GM19452 (cell line): ENCODE data around the gene CBR1.
"Not testable (repeated sequence)": the region's sequence is repeated elsewhere in the genome, so short reads cannot be mapped to it uniquely, and the experiment has no call there.

Experiments used
- ATAC-seq: cut with Tn5 transposase; IDR thresholded peaks from one replicate; pipeline ENCODE4 v1.9.1; 2021; ENCODE audit not compliant: unreplicated experiment

The CBR1 gene

GRCh38 chr21:36079010-36079649 lies 9.3 kb downstream of the CBR1 start:
- no peak for ATAC-seq

DNA sequence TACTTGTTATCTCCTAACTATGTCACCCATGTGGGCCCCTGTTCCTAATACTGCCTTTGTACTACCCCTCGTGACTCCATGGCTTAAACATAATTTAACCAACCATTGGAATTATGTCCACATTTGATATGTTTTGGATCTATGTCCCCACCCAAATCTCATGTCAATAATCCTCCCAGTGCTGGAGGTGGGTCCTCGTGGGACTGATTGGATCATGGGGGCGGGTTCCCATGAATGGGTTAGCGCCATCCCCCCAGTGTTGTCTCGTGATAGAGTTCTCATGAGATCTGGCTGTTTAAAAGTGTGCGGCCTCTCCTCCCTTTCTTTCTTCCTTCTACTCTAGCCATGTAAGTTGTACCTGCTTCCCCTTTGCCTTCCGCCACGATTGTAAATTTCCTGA lies 9.8 kb downstream of the CBR1 start:
- no peak for ATAC-seq

DNA sequence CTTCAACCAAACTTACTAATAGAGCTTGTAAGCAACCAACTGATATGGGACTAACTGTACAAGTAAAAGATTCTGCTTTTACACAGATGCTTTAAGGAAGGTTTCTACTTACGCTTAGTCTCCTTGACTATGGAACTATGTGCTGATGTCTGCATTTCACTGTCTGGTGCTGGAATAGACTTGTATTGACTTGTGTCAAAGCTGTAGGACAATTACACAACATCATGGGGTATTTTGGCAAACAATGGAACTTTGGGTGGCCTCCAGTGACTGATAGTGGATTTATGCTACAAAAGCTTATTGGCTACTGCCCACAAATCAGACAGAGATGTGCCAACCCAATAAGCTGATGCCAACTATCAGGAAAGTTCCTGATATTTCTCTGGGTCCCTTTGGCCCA lies 10.6 kb downstream of the CBR1 start:
- no peak for ATAC-seq

DNA sequence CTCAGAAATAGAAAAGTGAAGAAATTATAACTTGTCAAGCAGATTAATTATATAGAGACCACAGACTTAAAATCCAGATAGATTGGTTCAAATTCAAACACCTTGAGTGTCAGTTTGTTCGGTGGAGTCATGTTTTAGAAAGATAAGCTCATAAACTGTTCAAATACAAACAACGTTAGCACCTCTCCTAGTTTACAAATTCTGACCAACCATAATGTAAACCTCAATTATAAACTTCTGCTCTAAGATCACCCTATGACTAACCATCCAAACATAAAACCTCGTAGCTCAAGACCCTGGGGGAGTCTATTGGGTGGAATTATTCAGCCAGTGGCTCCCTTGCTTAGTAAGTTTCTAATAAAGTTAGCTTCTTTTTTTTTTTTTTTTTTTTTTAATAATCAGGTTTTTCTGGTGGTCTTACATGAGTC lies 12.4 kb downstream of the CBR1 start:
- no peak for ATAC-seq

- no peak for ATAC-seq
These were observed 17.7 kb downstream of the CBR1 start for GRCh38 chr21:36087362-36088138.

DNA sequence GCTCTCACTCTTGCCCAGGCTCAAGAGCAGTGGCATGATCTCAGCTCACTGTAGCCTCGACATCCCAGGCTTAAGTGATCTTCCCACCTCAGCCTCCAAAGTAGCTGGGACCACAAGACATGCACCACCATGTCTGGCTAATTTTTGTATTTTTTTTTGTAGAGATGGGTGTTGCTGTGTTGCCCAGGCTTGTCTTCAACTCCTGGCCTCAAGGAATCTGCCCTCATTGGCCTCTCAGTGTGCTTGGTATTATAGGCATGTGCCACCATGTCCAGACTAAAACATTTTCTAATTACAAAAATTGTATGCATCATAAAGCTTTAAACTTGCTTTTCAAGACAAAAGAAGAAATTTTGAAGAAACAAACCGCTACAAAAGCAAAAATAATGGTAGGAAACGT lies 20.1 kb downstream of the CBR1 start:
- ATAC-seq = no peak

DNA sequence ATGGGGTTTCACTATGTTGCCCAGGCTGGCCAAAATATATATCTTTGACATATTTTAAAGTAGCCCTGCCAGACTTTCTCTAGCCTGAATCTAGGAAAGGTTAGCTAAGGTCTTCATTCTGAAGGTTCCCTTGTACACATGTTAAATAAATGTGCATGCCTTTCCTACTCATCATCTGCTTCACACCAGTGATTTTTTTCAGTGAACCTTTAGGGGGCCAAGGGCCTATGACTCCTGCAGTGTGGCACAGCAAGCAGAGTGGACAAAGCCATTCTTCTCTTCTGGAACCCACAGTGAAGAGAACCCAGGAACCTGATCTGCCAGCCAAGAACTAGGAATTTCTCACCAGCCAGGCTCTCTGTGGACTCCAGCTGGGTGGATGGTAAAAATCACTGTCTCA lies 22.9 kb downstream of the CBR1 start:
- no peak for ATAC-seq

DNA sequence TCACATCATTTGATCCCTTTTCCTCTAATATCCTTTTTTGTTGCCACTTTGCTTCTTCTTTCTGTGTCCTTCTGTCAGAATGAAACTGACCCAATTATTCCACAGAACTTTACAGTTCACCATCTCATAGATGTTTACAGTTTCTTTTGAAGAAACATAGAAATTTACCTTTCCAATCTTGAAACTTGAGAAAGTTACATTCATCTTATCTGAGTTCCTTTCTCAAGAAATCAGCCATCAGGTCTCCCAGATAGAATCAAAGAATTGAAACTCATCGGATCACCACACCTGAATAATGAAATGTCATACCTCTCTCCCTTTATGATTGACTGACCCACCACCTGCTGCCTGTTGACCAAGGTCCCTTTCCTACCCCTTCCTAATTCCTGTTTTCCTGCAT lies 23.7 kb downstream of the CBR1 start:
- ATAC-seq = no peak

DNA sequence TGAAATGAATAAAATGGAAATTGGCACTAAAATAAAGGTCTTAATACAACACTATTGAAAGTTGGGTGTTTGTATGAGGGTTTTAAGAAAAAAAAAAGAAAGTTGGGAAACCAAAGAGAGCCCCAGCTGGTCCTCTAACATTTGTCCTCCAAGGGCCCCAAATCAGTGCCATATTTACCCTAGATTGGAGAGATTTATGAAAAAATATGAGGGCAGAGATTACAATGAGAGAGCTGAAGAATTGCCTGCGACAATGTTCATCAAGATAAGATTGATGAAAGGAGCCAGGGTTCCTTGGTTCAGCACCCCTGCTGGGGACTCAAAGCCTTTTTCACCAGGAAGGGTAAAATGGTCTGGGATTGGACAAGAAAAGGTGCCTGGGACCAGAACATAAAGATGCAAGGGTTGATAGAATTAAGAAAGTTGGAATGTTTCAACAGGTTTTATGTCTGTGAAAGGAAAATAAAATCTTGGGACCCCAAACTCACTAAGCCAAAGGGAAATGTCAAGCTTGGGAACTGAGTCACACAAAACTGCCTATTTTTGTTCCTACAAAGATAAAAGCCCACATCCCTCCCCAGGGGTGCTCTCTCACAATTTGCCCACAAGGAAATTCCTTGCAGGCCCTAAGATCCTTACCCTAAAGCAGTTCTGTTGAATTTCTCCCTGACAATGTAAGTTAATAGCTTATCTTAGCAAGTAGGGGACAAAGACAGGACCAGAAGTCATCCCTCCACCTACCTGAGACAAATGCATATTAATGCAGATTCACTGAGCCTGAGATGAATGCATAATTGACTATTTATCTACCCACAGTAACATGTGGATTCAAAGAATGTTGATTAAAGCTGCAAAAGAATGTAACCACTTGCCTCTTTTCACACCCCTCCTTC lies 26.8 kb downstream of the CBR1 start:
- ATAC-seq = no peak

DNA sequence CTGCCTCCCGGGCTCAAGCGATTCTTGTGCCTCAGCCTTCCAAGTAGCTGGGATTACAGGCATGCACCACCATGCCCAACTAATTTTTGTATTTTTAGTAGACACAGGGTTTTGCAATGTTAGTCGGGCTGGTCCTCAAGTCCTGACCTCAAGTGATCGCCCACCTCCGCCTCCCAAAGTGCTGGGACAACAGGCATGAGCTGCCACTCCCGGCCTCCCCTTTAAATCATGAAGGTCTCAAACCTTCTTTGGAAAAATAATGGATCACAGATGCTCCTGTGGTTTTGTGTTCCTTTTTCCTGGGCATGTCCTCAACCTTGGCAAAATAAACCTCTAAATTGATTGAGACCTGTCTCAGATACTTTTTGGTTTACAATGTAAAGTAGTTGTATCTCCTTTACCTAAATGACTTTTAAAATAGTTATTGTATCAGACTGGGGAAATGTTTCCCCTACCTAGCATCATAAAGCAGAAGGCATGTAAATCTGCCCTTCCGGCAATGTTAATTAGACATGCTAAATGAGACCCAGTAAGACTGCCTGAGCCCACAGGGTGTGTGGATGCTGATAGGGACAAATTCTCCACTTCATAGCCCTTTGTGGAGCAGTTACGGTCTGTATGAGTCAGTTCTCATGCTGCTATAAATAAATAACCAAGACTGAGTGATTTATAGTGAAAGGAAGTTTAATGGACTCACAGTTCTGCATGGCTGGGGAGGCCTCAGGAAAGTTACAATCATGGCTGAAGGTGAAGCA lies 27.8 kb downstream of the CBR1 start:
- ATAC-seq = peak; percentile 86

- no peak for ATAC-seq
These were observed 28.3 kb downstream of the CBR1 start for GRCh38 chr21:36098182-36098532.

GRCh38 chr21:36099000-36099399 lies 29.2 kb downstream of the CBR1 start:
- no peak for ATAC-seq

GRCh38 chr21:36099695-36100211 lies 29.9 kb downstream of the CBR1 start:
- ATAC-seq = not testable (repeated sequence)

GRCh38 chr21:36100971-36101641 lies 31.3 kb downstream of the CBR1 start:
- ATAC-seq = no peak

DNA sequence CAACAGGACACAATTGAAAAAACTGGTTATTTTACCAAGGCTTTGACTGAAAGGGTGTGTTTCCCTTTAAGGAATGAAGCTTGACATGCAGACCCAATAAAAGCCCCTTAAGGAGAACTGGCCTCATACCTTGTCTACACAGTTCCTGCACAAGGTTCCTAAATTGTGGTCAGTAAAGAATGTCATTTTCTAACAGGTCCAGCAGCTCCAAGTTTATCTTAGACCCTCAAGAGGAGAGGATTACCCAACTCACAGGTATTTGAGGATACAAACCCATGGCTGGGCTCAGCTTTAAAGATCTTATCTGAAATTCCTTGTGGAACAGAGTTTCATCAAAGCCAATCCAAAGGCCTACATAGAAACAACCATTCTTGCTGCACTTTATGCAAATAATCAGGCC lies 33.6 kb downstream of the CBR1 start:
- ATAC-seq = no peak

DNA sequence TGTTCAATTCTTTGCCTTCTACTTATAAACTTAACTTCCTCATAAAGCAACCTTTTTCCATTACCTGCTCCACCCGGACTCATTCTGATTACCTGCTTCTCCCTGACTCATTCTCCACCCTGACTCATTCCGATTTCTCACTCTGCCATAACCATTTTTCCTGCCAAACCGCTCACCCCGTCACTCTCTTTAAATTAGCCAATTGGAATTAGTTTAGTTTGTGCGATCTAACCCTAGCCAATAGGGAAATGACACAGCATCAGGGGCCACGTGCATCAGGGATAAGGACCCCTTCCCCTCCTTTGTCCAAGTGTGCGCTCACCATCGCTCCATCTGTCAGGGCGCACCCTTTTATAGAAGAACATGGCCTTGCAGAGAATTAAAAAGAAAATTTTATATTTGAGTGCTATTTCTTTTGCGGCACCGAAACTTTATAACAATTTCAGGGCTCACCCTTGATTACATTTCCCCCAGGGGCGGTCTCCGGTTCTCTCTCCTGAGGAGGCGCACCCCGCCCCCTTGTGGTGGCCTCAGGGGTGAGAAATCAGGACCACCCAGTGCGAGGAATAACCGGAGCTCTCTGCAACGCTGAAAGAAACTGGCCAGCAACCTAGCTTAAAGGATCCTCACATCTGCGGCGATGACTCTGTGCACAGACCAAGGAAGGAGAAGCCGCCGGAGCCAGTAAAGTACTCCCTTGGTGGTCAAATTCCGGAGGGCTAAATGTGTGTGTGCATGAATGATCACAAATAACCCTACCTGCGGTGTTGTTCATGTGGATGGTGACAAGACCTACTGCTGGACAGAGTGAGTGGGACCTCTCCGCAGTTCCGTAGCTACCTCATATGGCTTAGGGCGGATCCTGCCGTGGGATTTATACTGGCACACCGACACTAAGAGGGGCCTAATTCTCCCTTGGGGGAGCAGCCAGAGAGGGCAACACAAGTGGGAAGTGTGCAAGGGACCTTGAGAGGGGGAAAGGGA lies 34.8 kb downstream of the CBR1 start:
- no peak for ATAC-seq

DNA sequence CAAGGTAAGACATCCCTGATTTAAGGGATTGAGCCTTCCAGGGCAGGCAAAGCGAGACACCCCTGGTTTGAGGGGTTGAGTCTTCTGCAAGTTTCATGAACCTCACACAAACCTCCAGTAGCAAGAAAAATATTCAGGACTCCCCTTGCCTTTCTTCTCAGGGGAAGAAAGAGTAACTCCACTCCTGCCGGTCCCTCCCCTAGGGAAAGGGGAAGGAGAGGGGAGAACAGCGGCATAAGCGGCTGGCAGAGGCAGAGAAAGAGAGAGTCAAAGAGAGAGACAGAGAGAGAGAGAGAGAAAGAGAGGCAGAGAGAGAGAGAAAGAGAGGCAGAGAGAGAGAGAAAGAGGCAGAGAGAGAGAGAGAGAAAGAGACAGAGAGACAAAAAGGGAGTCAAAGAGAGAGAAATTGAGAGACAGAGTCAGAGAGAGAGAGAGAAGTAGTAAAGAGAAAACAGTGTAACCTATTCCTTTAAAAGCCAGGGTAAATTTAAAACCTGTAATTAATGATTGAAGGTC lies 35.6 kb downstream of the CBR1 start:
- no peak for ATAC-seq

DNA sequence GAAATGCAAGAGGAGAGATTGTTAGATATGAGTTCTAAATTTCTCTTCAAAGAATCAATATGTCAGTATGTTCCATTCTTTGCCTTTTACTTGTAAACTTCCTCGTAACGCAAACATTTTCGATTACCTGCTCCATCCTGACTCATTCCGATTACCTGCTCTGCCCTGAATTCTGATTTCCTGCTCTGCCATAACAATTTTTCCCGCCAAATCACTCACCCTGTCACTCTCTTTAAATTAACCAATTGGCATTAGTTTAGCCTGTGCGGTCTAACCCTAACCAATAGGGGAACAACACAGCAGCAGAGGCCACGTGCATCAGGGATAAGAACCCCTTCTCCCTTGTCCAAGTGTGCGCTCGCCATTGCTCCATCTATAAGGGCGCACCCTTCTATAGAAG lies 40.0 kb downstream of the CBR1 start:
- no peak for ATAC-seq

GRCh38 chr21:36111238-36111637 lies 41.4 kb downstream of the CBR1 start:
- no peak for ATAC-seq
